ENCODE data around the gene AHDC1. TPM values are rescaled to one million over a fixed set of nuclear protein-coding genes. Genes with fewer than 3 reads are reported as not detected.

Gene AHDC1
- total and polyA plus RNA-seq, 9 of the 15 experiments (the other 6 are each of a cell fraction or from before 2014, with no cell fraction given): 0.21 to 36.4 (median 4.7) TPM

- TF ChIP-seq ZBTB40 (IDR thresholded peaks at IDR 0.05) (0 out of 2 replicates have a peak, but pooled peaks have one; percentile 27), ZBTB40 (CRISPR knock-in tag; IDR thresholded peaks at IDR 0.05) (no peak), CTBP1 (IDR thresholded peaks at IDR 0.05; ENCODE audit: borderline replicate concordance) (peak; percentile 32; the same call in 1 of the 2 replicates), SP1 (CRISPR knock-in tag; IDR thresholded peaks at IDR 0.05) (no peak), BRD4 (IDR thresholded peaks at IDR 0.05) (no peak), ADNP (tag; IDR thresholded peaks at IDR 0.05) (0 out of 2 replicates have a peak, but pooled peaks have one; percentile 4), TCF3 (CRISPR knock-in tag; IDR thresholded peaks at IDR 0.05) (no peak), PML (IDR thresholded peaks at IDR 0.05; ENCODE audit: low read length) (no peak), COPS2 (conservative IDR thresholded peaks at IDR 0.05) (no peak), WHSC1 (IDR thresholded peaks at IDR 0.05; ENCODE audit: low read length) (no peak), ZFP1 (CRISPR knock-in tag; IDR thresholded peaks at IDR 0.05) (no peak), NR0B1 (IDR thresholded peaks at IDR 0.05; ENCODE audit: partially characterized antibody) (no peak), SOX6 (IDR thresholded peaks at IDR 0.05) (no peak), TEAD1 (CRISPR knock-in tag; IDR thresholded peaks at IDR 0.05) (peak in 1 of 2 experiments; percentile 82; a peak in 1 of 4 replicates), CTCF (IDR thresholded peaks at IDR 0.05 in 2 of 3, conservative IDR thresholded peaks at IDR 0.05 in 1 of 3; ENCODE audit: insufficient read depth in 2 of 3, low read depth in 1 of 3, low read length in 3 of 3) (0 out of 6 replicates have a peak, but pooled peaks of 1 of the 3 experiments have one; percentile 3), MBD2 (IDR thresholded peaks at IDR 0.05; ENCODE audit: borderline replicate concordance, low read depth) (no peak), SRF (CRISPR knock-in tag; IDR thresholded peaks at IDR 0.05) (no peak)
Observed at GRCh38 chr1:27496604-27497155, 107.3 kb downstream of the AHDC1 start (continued).

All from K562 (cell line).